Measurements from ENCODE around the gene OR2V2. TPM values are rescaled to one million over a fixed set of nuclear protein-coding genes. Genes with fewer than 3 reads are reported as not detected.

Gene OR2V2
- total and polyA plus RNA-seq, 11 donors = not detected

DNA sequence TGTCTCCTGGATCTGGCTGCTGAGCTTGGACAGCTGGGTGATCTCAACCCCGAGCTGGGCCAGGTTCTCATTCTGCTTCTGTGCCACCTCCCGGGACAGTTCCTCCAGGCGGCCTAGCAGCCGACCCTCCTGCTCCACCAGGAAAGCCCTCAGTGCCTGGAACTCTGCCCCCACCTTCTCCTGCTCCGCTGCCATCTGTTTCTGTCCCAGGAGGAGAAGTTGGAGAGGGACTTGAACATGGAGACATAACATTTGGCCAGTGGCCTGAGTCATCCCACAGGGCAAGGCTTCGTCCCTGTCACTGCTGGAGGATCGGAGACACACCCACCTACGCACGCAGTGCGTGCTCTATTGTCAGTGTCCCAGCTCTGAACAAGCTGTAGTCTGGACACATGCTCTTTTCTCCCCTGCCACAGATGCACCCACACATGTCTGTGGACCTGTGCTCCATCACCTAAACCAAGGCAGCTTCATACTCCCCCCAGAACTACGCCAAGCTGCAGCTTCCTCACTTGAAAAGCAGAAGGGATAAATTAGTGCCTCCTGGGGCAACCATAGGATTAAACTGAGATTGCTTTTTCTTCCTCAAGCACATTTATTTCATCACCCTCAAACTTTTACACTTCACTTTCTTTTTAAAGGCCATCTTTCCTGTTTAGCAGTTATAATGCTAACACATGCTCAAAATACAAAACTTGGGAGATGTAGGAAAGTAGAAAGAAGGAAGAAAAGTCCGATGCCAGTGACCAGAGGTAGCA is 52.7 kb downstream of the OR2V2 start:
- 76 to 84% (median 79%) methylated on average over 11 to 12 of the region's 12 CpGs for WGBS, 4 donors
- DNase-seq = peak in 1 of 5 donors; percentile 22
- ATAC-seq = no peak
- Histone ChIP-seq H3K9me3 (no peaks in the 10 kb centered on the region), H3K27me3 (peaks cover 0 to 3% (median 0%) of the 10 kb centered on the region in 9 donors), H3K27ac (no peak overlapping the region), H3K36me3 (peaks cover 0 to 6% (median 0%) of the 10 kb centered on the region in 9 donors), H3K4me3 (no peak overlapping the region), H3K4me1 (peaks cover 0 to 22% (median 5%) of the 10 kb centered on the region in 12 donors)
- no peak for TF ChIP-seq POLR2A (IDR thresholded peaks at IDR 0.05)
- TF ChIP-seq, protein P1, sequence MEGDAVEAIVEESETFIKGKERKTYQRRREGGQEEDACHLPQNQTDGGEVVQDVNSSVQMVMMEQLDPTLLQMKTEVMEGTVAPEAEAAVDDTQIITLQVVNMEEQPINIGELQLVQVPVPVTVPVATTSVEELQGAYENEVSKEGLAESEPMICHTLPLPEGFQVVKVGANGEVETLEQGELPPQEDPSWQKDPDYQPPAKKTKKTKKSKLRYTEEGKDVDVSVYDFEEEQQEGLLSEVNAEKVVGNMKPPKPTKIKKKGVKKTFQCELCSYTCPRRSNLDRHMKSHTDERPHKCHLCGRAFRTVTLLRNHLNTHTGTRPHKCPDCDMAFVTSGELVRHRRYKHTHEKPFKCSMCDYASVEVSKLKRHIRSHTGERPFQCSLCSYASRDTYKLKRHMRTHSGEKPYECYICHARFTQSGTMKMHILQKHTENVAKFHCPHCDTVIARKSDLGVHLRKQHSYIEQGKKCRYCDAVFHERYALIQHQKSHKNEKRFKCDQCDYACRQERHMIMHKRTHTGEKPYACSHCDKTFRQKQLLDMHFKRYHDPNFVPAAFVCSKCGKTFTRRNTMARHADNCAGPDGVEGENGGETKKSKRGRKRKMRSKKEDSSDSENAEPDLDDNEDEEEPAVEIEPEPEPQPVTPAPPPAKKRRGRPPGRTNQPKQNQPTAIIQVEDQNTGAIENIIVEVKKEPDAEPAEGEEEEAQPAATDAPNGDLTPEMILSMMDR (IDR thresholded peaks at IDR 0.05) = no peak
- intact Hi-C loops (cut with DNase I) = no loop called here

- DNase-seq = no peak
- ATAC-seq = no peak
- Histone ChIP-seq H3K9me3 (no peaks in the 10 kb centered on the region), H3K4me1 (peaks cover 0 to 28% (median 9%) of the 10 kb centered on the region in 12 donors), H3K36me3 (peaks cover 0 to 6% (median 0%) of the 10 kb centered on the region in 9 donors), H3K4me3 (no peak overlapping the region), H3K27ac (no peak overlapping the region), H3K27me3 (peaks cover 0 to 3% (median 0%) of the 10 kb centered on the region in 9 donors)
- 78 to 87% (median 84%) methylated on average over 4 of the region's 4 CpGs for WGBS, 4 donors
- intact Hi-C loops (cut with DNase I) = no loop called here
- TF ChIP-seq, protein P1 (IDR thresholded peaks at IDR 0.05) = no peak
- no peak for TF ChIP-seq POLR2A (IDR thresholded peaks at IDR 0.05)
Observed at GRCh38 chr5:181200816-181201215, 53.4 kb downstream of the OR2V2 start.

GRCh38 chr5:181203093-181203711 is 55.8 kb downstream of the OR2V2 start:
- intact Hi-C loops (cut with DNase I) = no loop called here
- Histone ChIP-seq H3K4me3 (peak overlapping the region in 8 of 12 donors; percentile 4 to 74 (median 70)), H3K9me3 (no peaks in the 10 kb centered on the region), H3K36me3 (peaks cover 0 to 2% (median 0%) of the 10 kb centered on the region in 9 donors), H3K27ac (peak overlapping the region in 10 of 12 donors; percentile 27 to 90 (median 81)), H3K4me1 (peaks cover 4 to 50% (median 16%) of the 10 kb centered on the region in 12 donors), H3K27me3 (peaks cover 0 to 3% (median 0%) of the 10 kb centered on the region in 9 donors)
- DNase-seq (no peak), ATAC-seq (no peak)
- TF ChIP-seq POLR2A (IDR thresholded peaks at IDR 0.05) = no peak
- TF ChIP-seq, protein P1 (IDR thresholded peaks at IDR 0.05) = no peak
- 77 to 87% (median 80%) methylated on average over 11 of the region's 11 CpGs for WGBS, 4 donors

GRCh38 chr5:181203777-181204112 is 56.4 kb downstream of the OR2V2 start:
- Histone ChIP-seq H3K4me1 (peaks cover 4 to 52% (median 16%) of the 10 kb centered on the region in 12 donors), H3K36me3 (peaks cover 0 to 2% (median 0%) of the 10 kb centered on the region in 9 donors), H3K27me3 (peaks cover 0 to 3% (median 0%) of the 10 kb centered on the region in 9 donors), H3K9me3 (no peaks in the 10 kb centered on the region), H3K27ac (peak overlapping the region in 11 of 12 donors; percentile 27 to 90 (median 82)), H3K4me3 (peak overlapping the region; percentile 46 to 78 (median 70))
- TF ChIP-seq, protein P1 (IDR thresholded peaks at IDR 0.05) = no peak
- TF ChIP-seq POLR2A (IDR thresholded peaks at IDR 0.05) = no peak
- intact Hi-C loops (cut with DNase I) = no loop called here
- DNase-seq (no peak), ATAC-seq (no peak)
- 15 to 33% (median 17%) methylated on average over 6 to 17 of the region's 17 CpGs for WGBS, 4 donors
